Dedifferentiated amniotic fluid mesenchymal stem cell (primary cell): ENCODE measurements around the gene PARD3.

Experiments used
- DNase-seq: peaks from one replicate; pipeline ENCODE4 v3.0.0-alpha.2; 2016; ENCODE audit errors: extremely low spot score

PARD3 gene

DNA sequence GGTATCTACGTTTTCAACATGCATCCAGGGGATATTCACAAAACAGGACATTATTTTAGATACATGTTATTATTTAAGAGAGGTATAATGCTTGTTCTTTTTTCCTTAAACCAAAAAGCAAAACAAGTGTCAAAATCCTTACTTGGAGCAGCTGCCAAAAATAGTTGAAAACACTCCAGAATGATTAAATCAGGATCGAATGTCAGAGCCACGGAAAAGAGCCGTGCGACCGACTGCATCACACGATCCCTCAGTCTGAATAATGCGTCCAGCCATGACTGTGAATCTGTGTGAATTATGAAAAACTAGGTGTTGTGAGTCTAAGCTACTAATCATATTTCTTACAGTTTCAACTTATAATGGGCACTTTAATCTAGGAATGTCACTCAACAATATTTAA lies 126.0 kb downstream of the PARD3 start:
- DNase-seq: peak; percentile 52

GRCh38 chr10:34687434-34688210 lies 127.5 kb downstream of the PARD3 start:
- DNase-seq: no peak

DNA sequence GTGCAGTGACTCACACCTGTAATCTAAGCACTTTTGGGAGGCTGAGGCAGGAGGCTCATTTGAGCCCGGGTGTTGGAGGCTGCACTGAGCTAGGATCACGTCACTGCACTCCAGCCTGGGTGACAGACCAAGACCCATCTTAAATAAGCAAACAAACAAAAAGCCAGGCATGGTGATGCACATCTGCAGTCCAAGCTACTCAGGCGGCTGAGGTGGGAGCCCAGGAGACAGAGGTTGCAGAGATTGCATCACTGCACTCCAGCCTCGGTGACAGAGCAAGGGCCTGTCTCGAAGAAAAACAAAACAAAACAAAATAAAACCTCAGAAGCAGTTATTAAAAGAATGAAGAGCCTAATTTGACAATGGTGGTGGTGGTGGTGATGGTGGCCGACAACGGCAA lies 132.5 kb downstream of the PARD3 start:
- no peak for DNase-seq

DNA sequence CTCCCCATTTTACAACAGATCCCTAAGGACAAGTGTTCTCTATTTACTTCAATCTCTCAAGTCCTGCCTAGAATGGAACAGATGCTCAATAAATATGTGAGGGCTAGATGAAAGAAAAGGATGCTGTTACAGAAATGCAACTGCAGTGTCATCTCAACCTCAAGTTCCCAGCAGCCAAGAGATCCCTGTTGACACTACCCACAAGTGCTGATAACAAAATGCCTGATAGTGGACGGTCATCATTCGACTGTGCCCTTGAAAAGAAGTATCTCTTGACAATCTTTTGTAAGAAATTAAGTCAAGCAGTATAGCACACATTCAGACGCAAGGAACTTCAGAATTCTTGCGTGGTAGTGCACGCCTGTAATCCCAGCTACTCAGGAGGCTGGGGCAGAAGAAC lies 133.2 kb downstream of the PARD3 start:
- DNase-seq: no peak

GRCh38 chr10:34679177-34679576 lies 135.9 kb downstream of the PARD3 start:
- no peak for DNase-seq

DNA sequence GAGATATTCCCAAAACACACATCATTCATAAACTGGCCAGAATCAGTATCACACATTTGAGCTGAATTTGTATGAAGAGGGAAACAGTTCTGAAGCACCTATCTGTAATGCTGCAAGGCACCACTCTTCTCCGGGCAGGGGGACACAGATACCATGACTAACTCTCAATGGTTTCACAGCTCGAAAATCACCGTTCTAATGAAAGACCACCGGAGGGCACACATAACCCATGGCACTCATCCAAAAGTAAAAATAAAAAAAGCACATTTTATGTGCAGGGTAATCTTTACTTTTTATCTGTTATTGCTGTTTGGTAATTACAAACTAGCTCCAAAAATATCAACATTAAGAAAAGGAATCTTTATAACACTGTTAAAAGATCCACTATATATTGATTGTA lies 137.5 kb downstream of the PARD3 start:
- DNase-seq: no peak

DNA sequence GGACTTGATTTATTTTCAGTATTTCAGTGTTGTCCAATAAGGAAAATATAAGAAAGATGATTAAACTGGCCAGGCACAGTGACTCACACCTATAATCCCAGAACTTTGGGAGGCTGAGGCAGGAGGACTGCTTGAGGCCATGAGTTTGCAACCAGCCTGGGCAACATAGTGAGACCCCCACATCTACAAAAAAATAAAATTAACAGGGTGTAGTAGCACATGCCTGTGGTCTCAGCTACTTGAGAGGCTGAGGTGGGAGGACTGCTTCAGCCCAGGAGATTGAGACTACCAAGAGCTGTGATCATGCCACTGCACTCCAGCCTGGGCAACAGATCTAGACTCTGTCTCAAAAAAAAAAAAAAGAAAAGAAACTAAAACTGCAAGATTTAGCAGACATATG lies 138.0 kb downstream of the PARD3 start:
- DNase-seq: no peak

- DNase-seq: no peak
Measured at GRCh38 chr10:34674176-34674575, 140.9 kb downstream of the PARD3 start.

GRCh38 chr10:34670081-34670480 lies 145.0 kb downstream of the PARD3 start:
- no peak for DNase-seq

- no peak for DNase-seq
Measured at GRCh38 chr10:34669079-34669478, 146.0 kb downstream of the PARD3 start.

- no peak for DNase-seq
Measured at GRCh38 chr10:34667177-34667576, 147.9 kb downstream of the PARD3 start.

- peak; percentile 95 for DNase-seq
Measured at GRCh38 chr10:34666008-34666704, 148.9 kb downstream of the PARD3 start.

DNA sequence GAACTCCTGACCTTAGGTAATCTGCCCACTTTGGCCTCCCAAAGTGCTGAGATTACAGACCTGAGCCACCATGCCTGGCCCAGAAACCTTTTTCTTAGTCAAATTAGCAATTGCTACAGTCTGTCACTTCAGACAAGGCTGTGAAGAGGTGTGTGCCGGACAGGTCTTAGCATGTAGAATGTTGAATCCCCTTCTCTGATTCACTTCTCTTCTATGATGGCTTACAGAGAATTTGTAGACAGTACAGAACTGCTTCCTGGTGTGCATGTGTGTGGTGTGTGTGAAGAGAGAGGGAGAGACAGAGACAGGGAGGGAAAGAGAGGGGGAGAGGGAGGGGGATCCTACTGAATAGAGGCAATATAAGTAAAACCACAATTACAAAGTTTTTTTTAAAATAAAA lies 150.4 kb downstream of the PARD3 start:
- DNase-seq: no peak

DNA sequence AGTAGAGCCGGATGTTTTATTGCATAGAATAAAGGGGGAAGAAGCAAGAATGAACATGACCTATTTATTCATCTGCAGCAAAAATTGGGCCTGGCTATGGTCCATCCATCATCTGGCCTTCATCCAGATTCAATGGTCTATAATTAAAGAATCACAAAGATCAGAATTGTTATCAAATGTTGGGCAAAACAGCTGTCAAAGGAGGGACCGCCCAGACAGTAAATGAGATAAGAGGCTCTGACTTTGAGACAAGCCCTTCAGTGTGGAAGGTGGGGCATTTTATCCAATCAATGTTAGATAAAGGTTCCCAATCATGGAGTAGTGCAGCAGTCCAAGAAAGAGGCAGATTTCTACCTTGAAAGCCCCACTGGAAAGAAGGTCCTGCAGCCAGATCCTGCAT lies 153.5 kb downstream of the PARD3 start:
- no peak for DNase-seq

GRCh38 chr10:34658934-34659333 lies 156.2 kb downstream of the PARD3 start:
- DNase-seq: no peak

- no peak for DNase-seq
Measured at GRCh38 chr10:34656661-34657060, 158.4 kb downstream of the PARD3 start.

DNA sequence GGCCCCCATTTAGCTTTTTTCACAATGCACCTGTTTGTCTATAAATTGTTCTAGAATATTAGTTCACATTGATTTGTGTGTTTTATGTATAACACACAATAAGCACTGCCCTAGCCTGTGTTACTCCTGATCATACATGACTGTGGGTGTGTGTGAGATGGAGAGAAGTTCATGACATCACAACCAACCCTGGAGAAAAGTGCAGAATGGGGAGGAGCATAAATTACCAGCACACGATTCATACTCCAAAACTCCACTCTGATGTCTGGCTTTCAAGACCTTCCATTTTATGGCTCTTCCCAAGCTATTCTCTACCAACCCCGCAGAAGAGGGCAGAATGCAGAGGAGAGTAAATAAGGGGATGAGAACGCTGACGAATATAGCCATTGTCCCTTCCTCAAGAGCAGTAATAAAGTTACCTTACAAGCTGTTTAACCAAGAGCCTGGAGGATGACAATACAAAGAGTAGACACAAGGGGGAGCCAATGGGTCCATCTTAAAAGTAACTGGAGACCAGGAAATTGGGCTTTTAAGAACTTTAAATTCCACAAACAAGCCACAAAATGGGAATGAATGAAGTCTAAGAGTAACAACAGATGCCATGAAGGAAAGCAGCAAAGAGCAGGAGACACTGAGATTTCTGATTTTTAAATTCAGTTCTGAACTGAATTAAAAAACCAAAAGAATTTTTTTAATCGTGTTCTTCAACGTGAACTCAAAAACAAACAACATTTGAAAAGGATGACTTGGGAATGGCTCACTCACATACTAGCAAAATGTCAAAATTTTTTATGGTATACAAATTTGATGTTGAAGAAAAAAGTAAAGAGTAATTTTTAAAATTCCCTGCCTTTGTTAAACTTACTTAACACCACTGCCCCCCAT lies 159.6 kb downstream of the PARD3 start:
- DNase-seq: peak; percentile 88

DNA sequence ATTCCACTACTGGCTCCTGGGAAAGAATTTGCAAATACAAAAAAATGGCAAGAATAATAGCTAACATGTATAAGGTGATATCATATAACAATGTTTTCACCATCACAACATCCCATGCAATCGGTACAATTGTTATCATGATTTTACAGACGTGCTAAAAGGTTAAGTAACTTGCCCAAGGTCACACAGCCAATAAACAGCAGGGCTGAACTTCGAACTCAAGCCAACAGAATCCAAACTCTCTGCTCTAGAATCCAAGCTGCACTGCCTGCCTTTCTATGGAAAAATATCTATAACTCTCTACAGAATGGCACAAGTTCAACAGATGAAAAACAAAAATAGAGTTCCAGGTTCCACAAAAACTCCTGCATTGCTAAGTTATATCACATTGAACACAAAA lies 160.9 kb downstream of the PARD3 start:
- no peak for DNase-seq

DNA sequence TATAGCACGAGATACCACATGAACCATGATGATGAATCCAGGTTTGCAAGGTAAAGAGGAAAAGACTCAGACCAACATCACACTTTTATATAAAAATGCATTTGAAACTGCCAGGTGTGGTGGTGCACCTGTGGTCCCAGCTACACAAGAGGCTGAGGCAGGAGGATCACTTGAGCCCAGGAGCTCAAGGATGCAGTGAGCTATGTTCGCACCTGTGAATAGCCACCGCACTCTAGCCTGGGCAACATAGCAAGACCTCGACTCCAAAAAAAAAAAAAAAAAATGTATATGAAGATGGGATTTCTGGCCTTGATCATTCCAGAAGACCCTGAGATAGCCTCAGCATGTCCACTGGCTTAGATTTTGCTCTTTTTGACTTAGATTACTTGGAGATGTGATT lies 161.6 kb downstream of the PARD3 start:
- DNase-seq: no peak

GRCh38 chr10:34651416-34652195 lies 163.5 kb downstream of the PARD3 start:
- no peak for DNase-seq

- DNase-seq: no peak
Measured at GRCh38 chr10:34650156-34650555, 164.9 kb downstream of the PARD3 start.

DNA sequence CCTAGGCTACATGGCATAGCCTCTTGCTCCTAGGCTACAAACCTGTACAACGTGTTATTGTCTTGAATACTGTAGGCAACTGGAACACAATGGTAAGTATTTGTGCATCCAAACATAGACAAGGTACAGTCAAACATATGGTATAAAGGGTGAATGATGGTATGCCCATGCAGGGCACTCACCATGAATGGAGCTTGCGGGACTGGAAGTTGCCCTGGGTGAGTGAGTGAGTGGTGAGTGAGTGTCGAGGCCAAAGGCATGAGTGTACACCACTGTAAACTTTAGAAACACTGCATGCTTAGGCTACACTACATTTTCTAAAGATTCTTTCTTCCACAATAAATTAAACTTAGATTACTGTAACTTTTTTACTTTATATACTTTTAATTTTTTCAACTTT lies 165.7 kb downstream of the PARD3 start:
- no peak for DNase-seq
